KMS-11 (cell line): ENCODE measurements around the gene EMD.

Experiments used
- H2AFZ ChIP-seq: fragments of 200-600 bp; sonication (generic); 2 replicates; pipeline ENCODE4 v1.6.1; 2016; ENCODE audit warnings: antibody characterized with exemption, mixed run types, low read depth
- H3K27ac ChIP-seq: fragments of 200-600 bp; sonication (generic); 2 replicates; pipeline ENCODE4 v1.6.1; 2016; ENCODE audit warnings: mild to moderate bottlenecking, mixed run types
- H3K27me3 ChIP-seq: fragments of 200-600 bp; sonication (generic); 2 replicates; pipeline ENCODE4 v1.6.1; 2017; ENCODE audit warnings: mild to moderate bottlenecking, low read depth, mixed run types, moderate library complexity; ENCODE audit not compliant: insufficient read depth
- H3K36me3 ChIP-seq: fragments of 200-600 bp; sonication (generic); 2 replicates; pipeline ENCODE4 v1.6.1; 2017; ENCODE audit warnings: mild to moderate bottlenecking, mixed run types; ENCODE audit not compliant: insufficient read depth
- H3K4me1 ChIP-seq: fragments of 200-600 bp; sonication (generic); 2 replicates; pipeline ENCODE4 v1.6.1; 2016; ENCODE audit warnings: mild to moderate bottlenecking, low read depth, mixed run types; ENCODE audit not compliant: poor library complexity, severe bottlenecking
- H3K4me2 ChIP-seq: fragments of 200-600 bp; sonication (generic); 2 replicates; pipeline ENCODE4 v1.7.0; 2016; ENCODE audit warnings: mild to moderate bottlenecking, mixed run types
- H3K4me3 ChIP-seq: fragments of 200-600 bp; sonication (generic); IDR thresholded peaks from 2 replicates; pipeline ENCODE4 v1.6.1; 2017; ENCODE audit warnings: low read depth, low read length, mixed read lengths; ENCODE audit not compliant: insufficient read depth
- H3K79me2 ChIP-seq: fragments of 200-600 bp; sonication (generic); 2 replicates; pipeline ENCODE4 v1.6.1; 2016; ENCODE audit warnings: low read depth, mixed run types; ENCODE audit not compliant: insufficient read depth
- H3K9ac ChIP-seq: fragments of 200-600 bp; sonication (generic); 2 replicates; pipeline ENCODE4 v1.6.1; 2016; ENCODE audit warnings: mild to moderate bottlenecking, mixed run types
- H4K20me1 ChIP-seq: fragments of 200-600 bp; sonication (generic); 2 replicates; pipeline ENCODE4 v1.6.1; 2016; ENCODE audit warnings: mild to moderate bottlenecking, mixed run types; ENCODE audit not compliant: insufficient read depth
- TF ChIP-seq, protein P1 (sequence below): fragments of 200-600 bp; sonication (generic); conservative IDR thresholded peaks from 2 replicates; pipeline ENCODE4 v1.6.1; 2017; ENCODE audit warnings: low read depth, mild to moderate bottlenecking, antibody characterized with exemption, low read length, moderate library complexity, mixed read lengths

Gene EMD

DNA sequence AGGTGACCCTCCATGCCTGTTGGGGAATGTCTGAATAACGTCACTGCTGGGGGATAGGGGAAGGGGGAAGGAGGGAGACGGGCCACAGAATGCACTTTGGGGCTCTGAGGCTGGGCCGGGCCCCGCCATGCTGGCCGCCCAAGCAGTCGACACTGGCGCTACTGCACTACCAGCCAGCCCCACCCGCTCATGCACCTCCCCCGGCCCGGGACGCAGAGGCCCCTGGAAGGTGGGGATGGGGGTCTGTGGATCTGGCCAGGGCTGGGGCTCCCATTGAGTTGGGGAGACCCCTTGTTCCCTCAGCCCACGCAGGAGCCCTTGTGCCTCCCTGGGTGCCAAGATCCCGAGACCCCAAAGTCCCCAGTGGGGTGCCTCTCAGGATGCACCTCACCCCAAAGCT, 22.5 kb upstream of the EMD start:
- Histone ChIP-seq H3K4me3 (no peak overlapping the region), H2AFZ (no peak overlapping the region), H3K9ac (no peak overlapping the region), H3K27ac (no peak overlapping the region), H3K36me3 (no peaks in the 10 kb centered on the region), H3K4me1 (no peaks in the 10 kb centered on the region), H3K27me3 (no peaks in the 10 kb centered on the region), H4K20me1 (no peaks in the 10 kb centered on the region), H3K4me2 (no peak overlapping the region), H3K79me2 (no peaks in the 10 kb centered on the region; the same call in 1 of the 2 replicates)
- TF ChIP-seq, protein P1, sequence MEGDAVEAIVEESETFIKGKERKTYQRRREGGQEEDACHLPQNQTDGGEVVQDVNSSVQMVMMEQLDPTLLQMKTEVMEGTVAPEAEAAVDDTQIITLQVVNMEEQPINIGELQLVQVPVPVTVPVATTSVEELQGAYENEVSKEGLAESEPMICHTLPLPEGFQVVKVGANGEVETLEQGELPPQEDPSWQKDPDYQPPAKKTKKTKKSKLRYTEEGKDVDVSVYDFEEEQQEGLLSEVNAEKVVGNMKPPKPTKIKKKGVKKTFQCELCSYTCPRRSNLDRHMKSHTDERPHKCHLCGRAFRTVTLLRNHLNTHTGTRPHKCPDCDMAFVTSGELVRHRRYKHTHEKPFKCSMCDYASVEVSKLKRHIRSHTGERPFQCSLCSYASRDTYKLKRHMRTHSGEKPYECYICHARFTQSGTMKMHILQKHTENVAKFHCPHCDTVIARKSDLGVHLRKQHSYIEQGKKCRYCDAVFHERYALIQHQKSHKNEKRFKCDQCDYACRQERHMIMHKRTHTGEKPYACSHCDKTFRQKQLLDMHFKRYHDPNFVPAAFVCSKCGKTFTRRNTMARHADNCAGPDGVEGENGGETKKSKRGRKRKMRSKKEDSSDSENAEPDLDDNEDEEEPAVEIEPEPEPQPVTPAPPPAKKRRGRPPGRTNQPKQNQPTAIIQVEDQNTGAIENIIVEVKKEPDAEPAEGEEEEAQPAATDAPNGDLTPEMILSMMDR, result no peak

DNA sequence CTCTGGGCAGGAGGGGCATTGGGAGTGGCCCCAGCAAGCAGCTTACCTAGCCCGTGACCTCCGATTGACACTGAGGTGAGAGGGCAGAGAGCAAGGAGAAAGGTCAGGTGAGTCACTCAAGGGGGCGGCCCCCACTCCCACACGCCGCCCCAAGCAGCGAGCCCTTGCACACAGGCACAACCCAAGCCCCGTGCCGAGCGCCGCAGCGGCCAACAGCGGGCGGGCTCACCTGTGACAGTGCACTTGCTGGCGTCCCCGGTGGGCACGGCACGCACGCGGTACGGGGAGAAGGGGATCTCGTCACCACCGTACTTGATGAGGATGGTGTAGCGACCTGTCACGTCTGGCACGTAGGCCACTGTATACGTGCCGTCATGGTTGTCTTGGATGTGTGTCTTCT, 21.9 kb upstream of the EMD start:
- Histone ChIP-seq H3K36me3 (no peaks in the 10 kb centered on the region), H3K79me2 (no peaks in the 10 kb centered on the region; the same call in 1 of the 2 replicates), H3K4me1 (no peaks in the 10 kb centered on the region)

DNA sequence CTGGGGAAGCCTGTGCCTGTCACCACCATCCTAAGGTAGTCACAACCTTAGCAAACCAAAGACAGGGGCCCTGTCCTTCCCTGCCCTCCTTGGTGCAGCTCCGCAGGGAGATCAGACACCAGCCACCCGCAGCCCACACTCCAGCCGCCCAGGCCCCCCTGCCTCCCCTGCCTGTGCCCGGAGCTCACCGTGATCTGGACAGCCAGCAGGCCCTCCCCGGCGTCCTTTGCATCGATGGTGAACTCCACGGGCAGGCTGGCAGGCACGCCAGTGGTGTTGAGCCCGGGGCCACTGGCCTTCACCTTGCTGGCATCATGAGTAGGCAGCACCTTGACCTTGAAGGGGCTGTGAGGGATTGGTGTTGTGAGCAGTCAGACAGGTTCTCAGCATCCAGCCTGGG, 21.1 kb upstream of the EMD start:
- Histone ChIP-seq H3K36me3 (no peaks in the 10 kb centered on the region; the same call in 1 of the 2 replicates), H3K4me2 (no peak overlapping the region), H3K79me2 (no peaks in the 10 kb centered on the region; the same call in 1 of the 2 replicates), H3K9ac (no peak overlapping the region), H3K4me3 (no peak overlapping the region), H4K20me1 (no peaks in the 10 kb centered on the region), H3K27me3 (no peaks in the 10 kb centered on the region), H3K27ac (no peak overlapping the region), H3K4me1 (no peaks in the 10 kb centered on the region), H2AFZ (no peak overlapping the region)
- TF ChIP-seq, protein P1, result no peak

More for the DNA sequence above, 21.9 kb upstream of the EMD start:
- H3K9ac ChIP-seq, result no peak overlapping the region
- H2AFZ ChIP-seq, result no peak overlapping the region
- no peak overlapping the region for H3K27ac ChIP-seq
- no peaks in the 10 kb centered on the region for H4K20me1 ChIP-seq
- no peak overlapping the region for H3K4me3 ChIP-seq
- TF ChIP-seq, protein P1, result no peak
- H3K27me3 ChIP-seq, result no peaks in the 10 kb centered on the region
- no peak overlapping the region for H3K4me2 ChIP-seq

DNA sequence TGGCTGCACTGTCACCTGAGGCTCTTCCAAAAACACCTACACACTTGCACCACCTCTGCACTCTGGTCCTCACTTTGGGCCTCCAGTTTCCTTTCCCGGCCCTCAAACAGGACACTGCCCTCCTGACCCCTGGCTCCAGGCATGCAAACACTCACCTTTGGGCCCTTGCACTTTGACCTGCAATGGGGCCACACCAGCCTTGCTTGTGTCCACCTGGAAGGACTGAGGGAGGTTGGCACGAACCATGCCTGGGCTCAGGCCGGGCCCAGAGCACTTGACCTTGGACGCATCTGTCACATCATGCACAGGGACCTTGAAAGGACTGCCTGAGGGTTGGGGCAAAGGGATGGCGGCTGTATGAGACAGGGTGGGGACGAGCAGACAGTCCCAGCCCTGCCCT, 20.3 kb upstream of the EMD start:
- Histone ChIP-seq H3K4me2 (no peak overlapping the region), H3K4me3 (no peak overlapping the region), H3K9ac (no peak overlapping the region), H3K4me1 (no peaks in the 10 kb centered on the region), H4K20me1 (no peaks in the 10 kb centered on the region), H2AFZ (no peak overlapping the region), H3K79me2 (no peaks in the 10 kb centered on the region; the same call in 1 of the 2 replicates), H3K36me3 (no peaks in the 10 kb centered on the region; the same call in 1 of the 2 replicates), H3K27ac (no peak overlapping the region), H3K27me3 (no peaks in the 10 kb centered on the region)
- TF ChIP-seq, protein P1, result no peak
